GM18870 (cell line): ENCODE data around the gene NFIB.
A peak's percentile ranks its signal among the peaks of the same experiment; 100 is the strongest.

Source experiments
- ATAC-seq: cut with Tn5 transposase; IDR thresholded peaks from one replicate; pipeline ENCODE4 v1.9.1; 2021; ENCODE audit warnings: moderate library complexity; ENCODE audit not compliant: unreplicated experiment

NFIB gene

DNA sequence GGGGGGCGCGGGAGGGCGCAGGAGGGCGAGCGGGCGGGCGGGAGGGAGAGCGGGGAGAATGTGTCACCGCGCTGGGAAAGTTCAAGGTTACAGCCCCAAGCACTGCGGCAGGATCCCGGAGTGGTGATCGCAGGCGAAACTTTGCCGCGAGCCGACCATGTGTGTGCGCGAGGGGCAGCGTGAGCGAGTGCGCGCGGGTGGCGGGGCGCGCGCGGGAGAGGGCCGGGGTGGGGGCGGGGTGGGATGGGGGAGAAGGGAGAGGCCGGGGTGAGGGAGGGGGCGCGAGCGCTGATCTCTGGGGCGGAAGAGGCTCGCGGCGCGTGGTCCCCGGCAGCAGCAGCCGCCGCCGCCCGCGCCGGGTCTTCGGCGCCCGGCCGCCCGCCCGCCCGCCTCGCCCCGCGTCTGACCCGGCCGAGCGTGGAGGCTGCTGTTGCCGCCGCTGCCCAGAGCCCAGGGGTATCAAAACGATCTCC lies at the start of gene NFIB:
TSS of gene NFIB (minus strand) at position 191 of the 473 bp plus-strand sequence. CDS start 630 bp downstream, outside the sequence.
- no peak for ATAC-seq

DNA sequence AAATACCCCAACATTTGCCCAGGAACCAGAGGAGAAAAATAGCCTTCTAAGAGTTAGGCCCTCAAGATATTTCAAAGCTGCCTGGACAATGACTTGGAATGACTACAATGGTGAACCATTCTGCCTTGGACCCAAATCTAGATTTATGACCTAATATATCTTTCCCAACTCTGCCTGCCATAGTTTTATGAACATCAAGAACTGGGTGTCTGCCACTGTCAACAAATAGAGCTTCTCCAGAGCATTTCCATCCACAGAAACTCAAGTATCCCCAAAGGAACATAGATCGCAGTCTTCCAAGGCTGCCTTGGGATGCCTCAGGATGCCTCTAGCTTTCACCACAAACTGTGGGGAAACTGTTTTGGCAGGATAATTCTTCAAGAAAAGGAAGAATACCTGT lies 48.2 kb upstream of the NFIB start:
- no peak for ATAC-seq

DNA sequence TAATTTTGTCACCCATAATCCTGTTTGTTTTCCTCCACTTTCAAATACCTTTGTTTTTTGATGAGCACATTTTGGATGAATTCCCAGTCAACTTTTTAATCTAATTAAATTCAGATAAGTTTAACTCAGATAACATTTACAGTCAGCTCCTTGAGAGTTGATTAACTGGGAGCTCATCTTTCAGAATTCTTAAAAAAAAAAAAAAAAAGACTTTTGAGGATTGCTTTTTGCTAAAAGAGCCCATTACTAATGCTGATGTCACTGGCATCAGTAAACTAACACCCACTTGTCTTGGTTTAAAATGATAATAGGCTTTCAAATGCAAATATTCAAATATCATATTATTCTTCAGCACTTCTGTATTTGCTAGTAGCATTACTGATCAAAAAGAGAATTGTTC lies 47.1 kb upstream of the NFIB start:
- ATAC-seq: no peak

DNA sequence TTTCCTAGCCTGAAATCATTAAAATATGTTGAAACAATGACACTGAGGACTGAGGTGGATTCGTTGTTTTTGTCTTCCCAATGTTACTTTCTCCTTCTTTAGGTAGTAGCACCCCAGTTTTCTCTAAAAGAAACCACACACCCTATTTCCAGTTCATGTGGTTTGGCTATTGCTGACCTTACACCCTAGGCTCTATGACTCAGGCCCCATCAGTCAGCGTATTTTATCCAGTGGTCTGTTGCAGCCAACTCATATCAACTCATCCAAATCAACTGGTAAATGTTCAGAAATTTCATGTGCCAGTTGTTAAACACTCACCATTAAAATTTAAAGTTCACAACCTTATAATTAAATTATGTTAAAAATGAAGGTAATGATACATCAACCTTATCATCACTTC lies 44.6 kb upstream of the NFIB start:
- no peak for ATAC-seq

DNA sequence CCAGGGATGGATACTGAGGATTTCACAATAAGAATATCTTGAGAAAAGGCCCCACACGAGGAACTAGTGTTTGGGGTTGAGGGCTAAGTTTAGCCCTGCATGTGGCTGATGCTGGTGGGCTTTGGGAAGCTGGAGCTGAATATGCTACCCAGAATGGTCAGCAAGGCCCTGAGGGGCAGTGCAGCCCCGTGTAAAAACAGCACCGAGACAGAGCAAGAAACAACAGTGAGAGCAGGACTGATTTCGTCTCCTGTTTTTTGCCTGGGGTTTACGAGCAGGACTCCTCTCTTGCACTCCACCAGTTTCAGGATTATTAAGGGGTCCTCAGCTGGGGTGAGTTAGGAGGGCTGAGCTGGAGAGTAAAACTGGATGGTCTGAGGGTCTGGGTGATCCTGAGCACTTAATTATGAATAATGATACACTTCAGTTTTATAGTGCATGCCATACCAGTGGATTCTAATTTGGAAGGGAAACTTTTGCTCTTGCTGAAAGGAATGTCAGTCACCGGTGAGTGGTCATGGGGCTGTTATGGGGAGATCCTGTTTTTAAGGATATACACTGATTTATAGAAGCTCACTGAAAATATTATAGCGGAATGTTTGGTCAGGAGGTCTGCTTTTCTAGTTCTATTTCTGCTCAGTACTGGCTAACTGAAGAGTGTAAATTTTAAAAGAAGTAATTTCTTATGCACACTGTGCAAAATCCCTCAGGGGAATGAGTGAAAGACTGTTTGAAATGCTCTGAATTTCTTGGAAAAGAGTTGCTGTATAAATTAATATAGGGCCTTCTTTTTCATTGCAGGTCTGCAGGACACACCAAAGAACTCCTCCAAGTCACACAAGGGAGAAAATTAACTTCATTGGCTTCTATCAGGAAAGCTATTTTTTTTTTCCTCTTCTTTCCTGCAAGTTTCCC lies 42.7 kb upstream of the NFIB start:
- ATAC-seq: no peak

DNA sequence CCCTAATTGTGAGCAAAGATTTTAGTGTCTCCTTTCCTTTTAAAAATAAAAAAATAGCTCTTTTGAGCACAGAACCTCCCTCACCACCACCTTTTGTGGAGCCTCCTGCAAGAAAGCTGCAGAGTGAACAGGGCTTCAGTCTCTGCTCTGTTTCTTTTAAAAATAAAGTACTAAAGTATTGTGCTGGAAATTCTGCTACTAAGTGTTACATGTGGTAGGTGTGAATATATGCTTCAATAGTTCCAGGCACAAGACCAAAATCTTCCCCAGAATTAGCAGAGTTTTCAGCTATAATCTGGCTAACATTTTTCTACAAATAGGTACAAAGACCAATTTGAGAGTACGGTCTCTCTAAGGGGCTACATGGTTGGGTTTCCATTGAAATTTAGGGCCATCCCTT lies 40.3 kb upstream of the NFIB start:
- ATAC-seq: no peak

DNA sequence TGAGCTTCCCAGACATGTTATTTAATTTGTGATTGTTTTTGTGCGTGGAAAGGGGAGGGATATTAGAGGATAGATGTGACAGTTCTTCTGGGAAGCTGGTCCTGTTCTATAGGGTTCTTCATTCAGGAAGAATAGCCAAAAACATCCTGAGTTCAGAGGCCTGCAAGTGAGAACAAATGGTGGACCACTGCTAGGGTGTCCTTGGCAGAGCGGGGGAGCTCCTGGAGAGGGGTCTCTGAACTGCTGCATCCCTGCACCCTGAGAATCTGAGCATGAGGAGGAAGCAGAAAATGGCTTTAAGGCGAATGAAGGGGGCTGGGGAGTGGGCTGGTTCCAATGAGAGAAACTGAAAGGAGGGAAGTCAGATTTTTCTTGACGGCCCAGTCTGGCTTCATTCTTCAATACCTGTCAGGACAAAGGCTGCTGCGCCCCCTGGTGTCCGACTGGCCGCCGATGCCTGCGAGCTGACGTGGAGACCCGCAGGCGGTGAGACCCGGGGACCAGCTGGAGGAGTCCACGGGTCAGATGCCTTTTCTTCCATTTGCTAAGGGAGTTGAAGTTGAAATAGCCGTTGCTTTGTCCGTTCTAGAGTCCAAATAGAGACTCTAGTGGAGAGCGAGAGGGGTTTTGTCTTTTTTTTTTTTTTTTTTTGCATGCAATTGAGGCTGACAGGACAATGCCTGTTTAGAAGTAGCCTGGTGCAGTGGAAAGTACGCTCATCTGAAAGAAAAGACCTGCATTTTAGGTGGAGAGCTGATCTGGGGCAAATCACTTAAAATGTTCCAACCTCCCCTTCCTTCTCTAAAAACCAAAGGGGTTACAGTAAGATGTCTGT lies 39.5 kb upstream of the NFIB start:
- peak; percentile 88 for ATAC-seq

DNA sequence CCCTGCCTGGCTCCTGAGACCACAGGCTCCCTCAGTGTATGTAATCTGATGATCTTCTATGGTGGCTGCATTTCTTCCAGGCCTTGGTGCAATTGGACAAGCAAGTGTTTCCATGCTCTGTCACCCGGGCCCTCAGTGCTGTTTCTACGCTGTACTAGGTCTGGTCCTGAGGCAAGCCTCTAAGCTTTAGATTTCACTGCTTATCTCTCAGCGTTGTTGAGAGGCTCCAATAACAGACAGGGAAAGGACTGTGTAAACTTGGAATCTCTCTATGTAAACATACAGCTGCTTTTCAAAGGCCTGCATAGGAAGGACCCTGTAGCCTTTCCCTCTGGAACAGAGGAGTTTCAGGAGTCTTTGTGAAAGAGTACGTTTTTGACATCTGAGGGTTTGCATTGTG lies 38.6 kb upstream of the NFIB start:
- ATAC-seq: no peak

DNA sequence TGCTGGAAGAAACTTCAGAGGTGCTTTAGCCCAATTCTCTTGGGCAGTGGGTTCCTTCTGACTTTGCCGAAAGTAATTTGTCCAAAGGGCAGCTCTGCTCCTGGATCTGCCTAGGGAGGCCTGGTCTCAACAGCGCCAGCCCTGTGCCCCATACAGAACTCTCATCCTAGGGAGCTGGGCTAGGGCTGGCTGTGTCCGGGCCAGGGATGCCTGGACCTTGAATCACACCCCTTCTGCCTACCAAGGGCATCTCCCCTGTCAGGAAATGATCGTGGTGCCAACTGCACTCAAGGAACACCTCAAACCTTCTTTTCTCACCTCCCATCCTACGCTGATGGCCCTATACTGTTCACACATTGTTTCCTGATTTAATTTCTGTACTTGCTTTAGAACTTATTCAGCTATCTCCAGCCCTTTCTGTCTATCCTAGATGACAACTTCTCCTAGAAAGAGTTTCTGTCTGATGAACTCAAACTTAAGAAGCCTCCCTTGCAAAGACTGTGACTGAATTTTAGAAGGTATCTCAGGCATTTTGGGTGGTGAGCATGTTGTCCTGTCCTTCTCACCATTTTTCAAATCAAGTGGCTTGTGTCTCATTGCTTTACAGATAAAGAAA lies 37.4 kb upstream of the NFIB start:
- ATAC-seq: no peak

DNA sequence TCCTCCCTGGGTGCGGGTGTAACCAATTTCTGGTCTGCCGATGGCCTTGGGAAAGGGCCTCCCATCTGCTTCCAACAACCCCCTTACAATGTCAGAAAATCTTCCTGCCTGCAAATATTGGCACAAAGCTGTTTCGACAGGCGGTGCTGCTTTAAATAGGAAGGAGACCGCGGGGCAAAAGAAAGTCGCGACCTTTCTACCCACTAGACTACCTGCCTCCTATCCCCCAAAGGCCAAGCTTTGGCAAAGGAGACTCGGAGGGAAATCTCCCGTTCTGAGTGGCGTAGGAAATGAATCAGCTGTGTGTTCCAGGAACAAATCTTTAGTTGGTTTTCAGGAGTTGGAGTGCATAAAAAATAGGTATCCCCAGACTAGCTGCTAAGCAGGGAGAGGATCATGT lies 36.8 kb upstream of the NFIB start:
- ATAC-seq: no peak

DNA sequence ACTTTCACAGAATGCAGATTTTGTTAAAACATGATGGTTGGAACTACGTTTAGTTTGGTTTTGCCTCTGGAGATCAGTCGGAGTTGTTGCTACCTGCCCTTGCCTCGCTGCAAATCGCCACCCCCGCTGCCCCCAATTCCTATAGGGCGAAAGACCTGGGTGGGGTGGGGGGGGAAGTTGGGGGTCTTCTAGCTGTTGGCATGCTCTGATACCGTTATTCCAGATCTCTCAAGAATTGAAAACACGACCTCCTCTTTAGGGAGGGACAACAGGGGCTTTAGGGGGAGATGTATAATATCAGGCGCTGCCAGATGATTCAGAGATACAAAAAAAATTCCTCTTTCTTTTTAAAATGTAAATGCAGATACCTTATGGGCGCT lies 36.4 kb upstream of the NFIB start:
- ATAC-seq: no peak

DNA sequence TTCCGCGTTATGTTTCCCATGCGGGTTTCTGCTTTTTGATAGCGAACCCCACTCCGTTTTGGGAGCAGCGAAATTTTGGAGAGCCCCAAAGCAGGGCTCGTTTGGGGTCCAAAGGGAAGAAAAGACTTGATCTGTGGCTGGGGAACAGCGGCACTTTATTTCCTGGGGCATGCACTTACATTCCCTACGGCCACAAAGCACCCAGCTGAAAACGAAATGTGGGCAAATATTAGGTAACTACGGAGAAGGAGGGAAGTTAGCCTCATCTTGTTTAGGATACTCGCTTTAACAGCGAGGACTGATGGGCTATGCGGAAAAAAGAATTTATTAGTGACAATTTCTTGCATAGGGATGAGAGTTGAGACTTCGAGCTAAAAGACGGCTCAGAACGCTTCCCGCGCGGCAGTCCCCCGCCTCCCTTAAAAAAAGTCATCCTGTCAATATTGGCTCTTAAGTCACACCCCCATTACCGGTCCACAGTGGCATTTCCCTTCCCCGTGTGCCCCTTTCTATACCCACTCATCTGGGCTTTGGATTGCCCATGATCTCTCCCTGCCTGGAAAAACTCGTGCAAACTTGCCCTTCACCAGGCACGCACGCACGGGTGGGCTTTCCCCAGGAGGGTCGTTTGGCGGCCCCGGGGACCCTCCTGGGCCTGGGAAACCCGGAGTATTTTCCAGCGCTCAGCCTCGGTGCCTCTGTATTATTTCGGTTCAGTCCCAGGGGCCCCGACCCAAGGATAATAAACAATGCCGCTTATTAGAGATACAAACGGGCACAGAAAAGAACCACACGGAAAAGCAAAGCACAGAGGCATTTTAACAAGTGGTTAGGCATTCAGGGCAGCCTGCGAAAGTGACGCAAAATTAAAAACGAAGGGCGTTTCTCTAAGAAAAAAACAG lies 35.8 kb upstream of the NFIB start:
- ATAC-seq: no peak

DNA sequence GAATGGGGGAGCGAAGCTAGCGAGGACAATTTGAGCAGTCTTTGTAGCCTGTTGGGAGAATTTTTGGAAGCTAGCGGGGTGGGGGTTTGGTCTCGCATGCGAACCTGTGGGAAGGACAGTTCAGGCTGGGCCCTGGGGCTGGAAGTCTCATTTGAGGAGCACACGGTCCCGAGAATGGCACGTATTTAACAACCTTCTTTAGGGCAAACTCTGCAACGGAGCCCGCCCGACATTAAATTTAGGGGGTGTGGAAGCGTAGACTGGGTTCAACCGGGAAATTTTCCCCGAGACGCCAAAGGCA lies 35.2 kb upstream of the NFIB start:
- no peak for ATAC-seq

DNA sequence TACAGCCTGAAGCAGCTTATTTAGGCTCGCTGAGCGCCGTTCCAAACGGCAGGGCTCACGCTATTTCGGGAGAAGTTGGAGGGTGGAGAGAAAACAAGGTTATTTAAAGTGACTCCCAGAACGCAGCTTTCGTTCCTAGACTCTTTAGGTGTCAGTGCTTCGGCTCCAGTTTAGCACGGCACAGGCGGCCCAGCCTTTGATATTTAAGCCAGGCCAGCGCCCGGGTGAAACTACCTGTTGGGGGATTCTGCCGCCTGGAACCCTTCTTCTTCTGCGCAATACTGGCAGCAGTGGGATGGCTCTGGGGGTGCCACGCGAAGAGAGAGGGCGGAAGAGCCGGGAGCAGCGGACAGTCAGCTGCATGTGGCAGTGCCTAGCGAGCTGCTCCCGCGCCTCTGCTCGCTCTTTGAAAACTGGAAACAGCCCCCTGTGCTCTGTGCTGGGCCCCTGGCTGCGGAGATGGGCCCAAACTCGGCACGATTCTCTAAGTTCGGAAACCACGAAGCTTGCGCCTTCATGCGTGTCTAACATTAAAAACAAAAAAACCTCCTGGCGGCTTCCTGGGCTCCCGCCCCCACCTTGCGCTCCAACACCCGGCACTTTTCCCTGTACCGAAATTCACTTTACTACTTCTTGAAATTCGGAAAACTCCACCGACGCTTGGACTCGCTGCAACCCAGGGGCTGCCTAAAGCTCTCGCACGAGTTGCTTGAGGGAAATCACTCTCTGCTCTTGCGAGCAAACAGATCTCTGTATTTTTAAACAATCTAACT lies 34.6 kb upstream of the NFIB start:
- ATAC-seq: no peak

DNA sequence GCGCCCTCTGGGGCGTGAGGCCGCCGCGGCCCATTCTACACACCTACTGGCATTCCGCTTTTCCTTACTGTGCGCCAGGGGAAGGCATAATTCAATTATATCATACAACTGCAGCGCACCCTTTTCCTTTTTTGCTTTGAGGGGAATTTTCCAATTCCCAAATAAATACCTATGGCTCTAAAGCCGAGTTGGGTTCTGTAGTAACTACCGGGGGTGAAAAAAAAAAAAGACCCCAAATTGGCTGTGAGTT lies 34.1 kb upstream of the NFIB start:
- ATAC-seq: no peak

DNA sequence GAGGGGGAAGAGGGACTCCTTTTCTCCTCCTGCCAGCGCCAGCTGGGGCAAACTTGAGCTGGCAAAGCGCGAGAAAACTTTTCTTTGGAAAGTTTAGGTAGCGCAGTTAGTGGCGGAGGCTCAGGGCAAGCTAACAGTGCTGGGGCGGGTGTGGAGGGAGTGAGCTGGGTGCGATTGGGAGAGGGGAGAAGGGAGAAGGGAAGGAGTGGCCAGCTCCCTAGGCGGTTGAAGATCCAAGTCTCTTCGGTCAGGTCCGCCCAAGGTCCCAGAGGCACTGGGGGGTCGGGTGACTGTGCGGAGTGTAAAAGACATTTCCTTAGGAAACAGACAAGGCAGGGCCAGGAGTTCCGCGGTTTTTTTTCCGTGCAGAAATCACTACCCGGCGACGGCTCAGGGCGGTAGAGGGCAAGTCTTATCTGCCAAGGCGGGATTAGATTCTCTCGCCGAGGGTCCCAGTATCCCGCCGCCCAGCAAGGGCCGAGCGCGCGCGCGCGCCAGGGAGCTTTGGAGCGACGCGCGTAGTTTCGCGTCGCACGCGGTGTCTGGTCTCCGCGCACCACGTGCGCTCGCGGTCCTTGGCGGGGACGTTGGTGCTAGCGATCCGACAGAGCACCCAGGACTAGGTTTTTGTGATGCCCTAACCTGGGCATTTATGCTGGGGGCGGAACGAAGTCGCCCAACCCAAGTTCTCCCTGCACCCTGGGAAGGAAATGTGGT lies 33.6 kb upstream of the NFIB start:
- ATAC-seq: no peak

DNA sequence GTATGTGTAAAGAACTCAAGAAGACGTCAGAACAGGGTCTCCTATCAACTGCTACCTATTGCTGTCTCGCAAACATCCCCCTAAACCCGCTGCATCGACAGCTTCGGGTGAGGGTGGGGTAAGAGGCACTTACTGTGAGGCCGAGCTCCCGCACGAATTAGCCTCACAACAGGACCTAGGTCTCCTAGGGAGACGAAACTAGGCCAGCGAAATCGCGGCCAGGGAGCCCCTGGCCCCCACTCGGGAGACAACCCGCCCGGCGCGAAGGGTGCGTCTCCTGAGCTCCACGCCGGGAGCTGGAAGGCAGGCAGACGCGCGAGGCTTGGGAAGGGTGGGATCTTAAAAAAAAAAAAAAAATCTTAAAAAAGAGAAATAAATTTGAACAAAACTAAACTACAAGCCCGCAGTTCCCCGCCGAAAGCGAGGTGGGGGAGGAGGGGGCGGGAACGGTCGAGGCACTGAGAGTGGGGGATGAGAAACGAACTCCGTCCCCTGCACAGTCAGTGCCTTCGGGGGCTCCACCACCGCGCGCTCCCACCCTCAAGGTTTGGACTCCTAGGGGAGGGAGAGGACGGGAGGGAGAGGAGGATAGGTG lies 33.0 kb upstream of the NFIB start:
- no peak for ATAC-seq

DNA sequence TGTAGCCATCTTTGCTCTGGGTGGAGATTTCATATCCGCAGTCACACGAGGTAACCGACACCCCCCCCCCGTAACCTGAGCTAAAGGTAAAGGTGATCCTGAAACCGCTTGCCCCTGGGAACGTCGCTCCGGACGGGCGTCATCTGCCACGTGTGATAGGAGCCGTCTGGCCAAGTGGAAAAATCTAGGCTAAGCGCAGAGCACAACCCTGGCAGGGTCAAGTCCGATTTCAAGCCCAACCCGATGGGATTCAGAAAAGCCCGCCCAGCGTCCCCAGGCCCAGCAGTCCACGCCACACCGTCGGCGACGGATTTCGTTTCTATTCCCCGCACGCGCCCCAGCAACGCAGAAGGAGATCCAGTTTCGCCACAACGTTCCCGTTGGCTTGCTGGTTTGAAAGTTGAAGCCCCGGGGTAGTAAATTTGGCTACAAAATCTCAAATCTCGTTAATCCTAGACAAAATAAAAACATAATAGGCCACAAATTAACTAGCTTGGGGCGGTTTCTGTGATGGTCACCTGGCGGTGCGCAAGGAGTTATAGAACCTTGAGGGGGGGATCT lies 32.4 kb upstream of the NFIB start:
- ATAC-seq: no peak
